GM19438 (cell line): ENCODE data around the gene S100A7A.
"Not testable (repeated sequence)": the region's sequence is repeated elsewhere in the genome, so short reads cannot be mapped to it uniquely, and the experiment has no call there.

ENCODE experiments used
- ATAC-seq: cut with Tn5 transposase; IDR thresholded peaks from one replicate; pipeline ENCODE4 v1.9.1; 2021; ENCODE audit warnings: low read depth; ENCODE audit not compliant: unreplicated experiment

The S100A7A gene

GRCh38 chr1:153447498-153448170, 31.3 kb downstream of the S100A7A start:
- no peak for ATAC-seq

GRCh38 chr1:153448851-153449250, 32.5 kb downstream of the S100A7A start:
- ATAC-seq = not testable (repeated sequence)

GRCh38 chr1:153456396-153456795, 40.1 kb downstream of the S100A7A start:
- no peak for ATAC-seq

- no peak for ATAC-seq
Measured at GRCh38 chr1:153459655-153460054, 43.3 kb downstream of the S100A7A start.

- no peak for ATAC-seq
Measured at GRCh38 chr1:153460551-153460950, 44.2 kb downstream of the S100A7A start, which contains the start of gene S100A7. S100A7 (minus strand) TSS chr1:153460651; CDS start chr1:153459013, 1,638 bp downstream.

GRCh38 chr1:153462741-153463140, 46.4 kb downstream of the S100A7A start:
- ATAC-seq = not testable (repeated sequence)

- no peak for ATAC-seq
Measured at GRCh38 chr1:153465811-153466636, 49.7 kb downstream of the S100A7A start.

- ATAC-seq = no peak
Measured at GRCh38 chr1:153466908-153467307, 50.6 kb downstream of the S100A7A start.

GRCh38 chr1:153470707-153471106, 54.4 kb downstream of the S100A7A start:
- ATAC-seq = no peak
